GM20431 (cell line): Measurements from ENCODE around the gene ATG7.
"Not testable (repeated sequence)": the region's sequence is repeated elsewhere in the genome, so short reads cannot be mapped to it uniquely, and the experiment has no call there.

Experiments used
- in situ Hi-C: fragments of 300-500 bp; cut with MseI, MboI; formaldehyde crosslinking; loops from one replicate; pipeline ENCODE4 v1.15.0; 2020; ENCODE audit warnings: low sequenced_read_pairs; ENCODE audit not compliant: unreplicated experiment

The ATG7 gene

DNA sequence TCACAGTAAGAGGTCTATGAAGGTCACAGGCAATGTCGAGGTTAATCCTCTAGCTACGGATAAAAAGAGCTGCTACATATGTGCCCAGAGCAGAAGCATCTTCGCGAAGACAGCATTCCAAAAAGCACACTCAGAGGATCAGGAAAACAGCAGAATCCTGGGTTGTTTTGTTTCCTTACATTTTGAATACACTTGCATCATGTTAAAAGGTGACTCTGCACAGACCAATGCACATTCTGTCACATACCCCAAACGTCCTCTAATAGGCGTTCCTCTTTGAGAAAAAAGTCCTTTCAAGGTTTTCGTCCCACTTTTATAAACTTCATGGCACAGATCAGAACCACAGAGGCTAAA lies 318.8 kb downstream of the ATG7 start:
- in situ Hi-C loops, result no loop called here

DNA sequence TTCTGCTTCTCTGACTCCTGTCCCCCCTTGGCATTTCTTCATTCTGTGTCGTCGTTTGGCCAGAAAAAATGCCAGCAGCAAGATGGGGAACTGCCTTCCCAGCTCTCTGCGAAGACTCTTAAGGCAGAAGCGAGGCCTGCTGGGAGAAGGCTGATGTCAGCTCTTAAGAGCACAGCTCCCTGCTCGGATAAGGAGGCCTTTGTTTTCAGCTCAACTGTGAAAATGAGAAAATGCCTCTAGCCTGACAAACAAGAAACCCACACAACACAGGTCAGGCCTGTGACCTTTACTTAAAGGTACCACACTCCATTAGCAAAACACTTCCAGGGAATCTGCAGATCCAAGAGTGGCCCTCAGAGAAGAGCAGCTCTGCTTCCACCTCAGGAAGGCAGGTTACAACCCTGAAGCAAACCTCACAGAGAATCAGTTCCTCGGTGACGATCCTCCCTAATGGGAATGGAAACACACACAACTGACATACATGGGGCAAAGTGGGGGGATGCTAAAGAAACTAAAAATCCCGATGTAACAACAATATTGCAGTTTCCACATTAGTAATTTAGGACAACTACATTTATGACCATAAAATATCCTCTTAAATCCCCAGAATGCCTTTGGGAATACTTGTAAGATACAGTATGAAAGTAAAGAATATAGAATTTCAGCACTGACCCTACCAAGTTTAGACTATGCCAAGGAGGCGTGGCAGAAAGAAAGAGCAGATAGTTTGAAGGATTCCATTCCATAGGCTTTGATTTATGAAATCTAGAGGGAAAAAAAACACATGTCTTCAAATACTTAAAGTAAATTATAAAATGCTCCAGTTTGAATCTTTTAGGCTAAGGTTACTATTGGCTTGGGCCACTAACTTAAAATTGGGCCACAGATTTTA lies 319.4 kb downstream of the ATG7 start:
- in situ Hi-C loops, result no loop called here

DNA sequence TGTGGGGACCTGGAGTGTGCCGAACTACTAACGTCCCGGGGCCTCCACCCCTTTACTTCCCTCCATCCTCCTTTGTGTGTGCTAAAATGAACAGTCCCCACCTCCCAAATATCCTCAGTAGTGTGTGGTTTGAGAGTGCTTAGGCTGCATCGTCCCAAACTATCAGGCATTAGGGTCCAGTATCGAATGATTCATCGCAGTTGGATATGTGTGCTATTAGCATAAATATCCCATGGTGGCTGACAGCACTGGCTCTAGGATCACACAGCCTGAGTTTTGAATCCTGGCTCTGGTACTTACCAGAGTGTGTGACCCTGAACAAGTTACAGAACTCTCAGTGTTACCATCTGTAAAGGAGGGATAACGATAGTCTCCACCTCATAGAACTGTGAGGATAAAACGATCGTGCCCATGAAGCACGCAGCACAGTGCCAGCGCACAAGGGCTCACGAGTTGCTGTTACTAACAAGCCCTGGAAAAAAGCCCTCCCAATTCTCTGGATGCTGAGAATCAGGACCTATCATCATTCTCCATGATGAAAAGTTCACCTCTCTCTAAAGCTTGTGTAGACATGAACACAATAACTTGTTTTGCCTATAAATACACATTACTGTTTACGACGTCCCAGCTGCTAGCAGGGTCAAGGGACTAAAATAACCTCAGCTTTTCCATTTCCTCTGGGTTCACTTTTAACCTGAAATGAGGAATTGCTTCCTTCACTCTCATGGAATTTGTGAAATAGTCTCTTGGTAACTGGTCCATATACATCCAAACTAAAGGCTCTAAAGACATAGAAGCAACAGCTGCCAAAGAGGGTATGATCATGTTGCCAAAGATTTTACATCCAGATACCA lies 320.5 kb downstream of the ATG7 start:
- in situ Hi-C loops, result no loop called here

DNA sequence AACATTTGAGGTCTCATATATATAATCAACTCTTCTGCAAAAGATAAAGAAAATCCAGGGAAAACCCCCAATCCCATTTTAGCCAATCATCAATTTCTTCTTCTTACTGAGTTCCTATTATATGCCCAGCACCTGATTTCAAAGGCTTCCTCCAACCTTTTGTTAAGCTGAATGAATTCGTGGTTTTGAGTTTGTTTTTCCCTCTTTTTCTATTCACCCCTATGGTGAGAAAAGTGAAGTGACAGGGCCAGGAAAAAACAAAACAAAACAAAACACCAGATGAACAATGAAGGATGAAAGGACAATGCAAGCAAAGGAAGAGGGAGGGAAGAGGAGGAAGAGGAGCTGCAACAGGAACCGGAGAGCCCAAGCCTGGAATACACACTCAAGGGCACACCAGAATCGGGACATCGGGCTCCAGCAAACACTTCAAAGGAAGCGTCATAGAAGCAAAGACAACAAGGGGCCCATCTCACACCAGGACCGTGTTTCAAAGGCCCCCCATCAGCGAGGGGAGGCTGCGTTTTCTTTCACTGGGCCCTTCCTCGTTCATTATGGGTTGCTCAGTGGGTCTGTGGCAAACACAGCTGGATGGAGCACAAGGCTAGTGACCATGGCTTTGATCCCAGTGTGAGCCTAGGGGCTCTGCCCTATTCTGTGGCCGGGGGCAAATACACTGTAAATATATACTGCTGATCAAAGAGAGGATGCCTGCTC lies 321.3 kb downstream of the ATG7 start:
- in situ Hi-C loops, result no loop called here

DNA sequence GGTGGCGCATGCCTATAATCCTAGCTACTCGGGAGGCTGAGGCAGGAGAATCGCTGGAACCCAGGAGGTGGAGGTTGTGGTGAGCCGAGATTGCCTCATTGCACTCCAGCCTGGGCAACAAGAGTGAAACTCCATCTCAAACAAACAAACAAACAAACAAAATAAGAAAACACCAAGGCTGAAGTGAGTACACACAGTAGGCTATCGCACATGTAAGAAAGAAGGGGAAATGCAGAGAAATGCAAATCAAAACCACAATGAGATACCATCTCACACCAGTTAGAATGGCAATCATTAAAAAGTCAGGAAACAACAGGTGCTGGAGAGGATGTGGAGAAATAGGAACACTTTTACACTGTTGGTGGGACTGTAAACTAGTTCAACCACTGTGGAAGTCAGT lies 322.8 kb downstream of the ATG7 start:
- in situ Hi-C loops, result not testable (repeated sequence)

DNA sequence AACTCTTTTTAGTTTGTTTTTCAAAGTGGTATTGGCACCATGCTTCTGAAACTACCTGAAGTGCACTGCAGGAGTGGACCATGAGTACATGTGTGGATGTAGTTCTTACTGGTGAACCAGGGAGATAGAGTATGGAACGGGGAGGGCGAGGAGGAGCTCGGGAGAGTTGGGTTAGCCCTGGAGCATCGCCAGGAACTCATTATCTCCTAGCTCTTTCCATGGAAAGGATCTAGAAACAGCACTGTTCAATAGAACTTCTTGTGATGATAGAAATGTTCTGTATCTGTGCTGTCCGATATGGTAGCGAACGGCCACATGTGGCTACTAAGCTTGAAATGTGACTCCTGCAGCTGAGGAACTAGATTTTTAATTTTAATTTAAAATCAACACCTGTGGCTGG lies 324.2 kb downstream of the ATG7 start:
- in situ Hi-C loops, result no loop called here

DNA sequence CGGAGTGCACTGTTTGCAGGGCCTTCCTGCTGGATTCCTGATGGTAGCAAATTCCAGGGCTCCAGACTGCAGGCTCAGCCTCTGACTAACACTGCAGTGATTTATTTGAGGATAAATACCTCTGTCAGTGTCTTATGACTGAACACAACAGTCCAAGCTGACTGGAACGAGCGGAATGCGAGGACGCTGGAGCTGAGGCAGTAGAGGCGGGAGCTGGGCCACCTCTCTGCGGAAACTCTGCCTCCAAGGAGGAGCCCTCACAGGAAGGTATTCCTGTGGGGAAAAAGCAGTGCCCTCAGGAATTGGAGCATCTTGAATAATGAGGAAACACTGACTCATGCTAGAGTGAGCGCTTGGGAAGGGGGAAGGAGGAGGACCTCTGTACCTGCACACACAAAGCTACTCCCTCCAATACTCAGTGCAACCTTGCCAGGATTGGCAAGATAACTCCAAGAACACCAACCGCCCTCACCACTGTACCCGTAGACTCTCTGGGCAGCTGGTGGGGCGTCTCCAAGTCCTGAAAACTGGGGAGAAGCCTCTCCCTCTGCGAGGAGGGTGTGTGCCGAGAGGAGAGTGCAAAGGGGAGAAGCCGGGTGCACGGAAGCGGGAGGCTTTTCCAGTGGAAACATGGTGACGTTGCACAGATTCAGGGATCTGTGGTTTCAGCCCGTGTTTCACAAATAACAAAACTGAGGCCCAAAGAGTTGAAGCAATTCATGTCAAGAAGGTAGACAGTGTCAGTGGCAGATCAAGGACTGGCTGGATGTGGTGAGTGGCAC lies 328.5 kb downstream of the ATG7 start:
- in situ Hi-C loops, result no loop called here

DNA sequence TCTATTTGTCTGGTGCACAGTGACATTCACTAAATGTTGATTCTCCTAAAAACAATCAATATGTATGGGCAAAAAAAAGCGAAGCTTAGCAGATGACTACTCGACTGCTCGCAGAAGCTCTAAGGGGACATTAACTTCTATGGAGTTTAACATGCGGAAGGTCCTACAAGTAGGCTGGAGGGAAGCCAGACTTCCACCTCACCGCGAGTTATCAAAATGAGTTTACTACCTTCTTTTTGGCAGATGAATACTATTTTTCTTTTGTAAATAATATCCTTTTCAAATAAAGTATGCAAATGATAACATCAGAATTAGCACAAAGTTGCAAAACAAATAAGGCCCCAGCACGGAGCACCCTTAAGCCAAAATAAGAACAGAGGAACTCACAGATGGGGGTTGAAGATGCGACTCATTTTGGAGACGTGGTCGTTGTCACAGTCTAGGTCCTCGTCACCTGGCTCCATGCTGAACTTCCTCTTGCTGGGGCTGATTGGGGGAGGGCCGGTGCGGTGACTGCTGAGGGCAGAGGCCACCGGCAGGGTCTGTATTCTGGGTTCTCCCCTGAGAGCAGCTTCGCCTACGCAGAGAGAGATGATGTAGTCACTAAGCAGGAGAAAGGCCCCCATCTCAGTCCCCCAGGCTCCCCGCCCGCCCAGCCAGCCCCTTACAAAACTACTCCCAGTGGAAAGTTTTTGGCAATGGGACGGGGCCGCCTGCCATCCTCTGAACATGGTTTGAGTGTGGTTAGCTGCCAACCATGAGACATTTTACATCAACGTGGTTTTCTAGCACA lies 329.4 kb downstream of the ATG7 start:
- in situ Hi-C loops, result no loop called here

DNA sequence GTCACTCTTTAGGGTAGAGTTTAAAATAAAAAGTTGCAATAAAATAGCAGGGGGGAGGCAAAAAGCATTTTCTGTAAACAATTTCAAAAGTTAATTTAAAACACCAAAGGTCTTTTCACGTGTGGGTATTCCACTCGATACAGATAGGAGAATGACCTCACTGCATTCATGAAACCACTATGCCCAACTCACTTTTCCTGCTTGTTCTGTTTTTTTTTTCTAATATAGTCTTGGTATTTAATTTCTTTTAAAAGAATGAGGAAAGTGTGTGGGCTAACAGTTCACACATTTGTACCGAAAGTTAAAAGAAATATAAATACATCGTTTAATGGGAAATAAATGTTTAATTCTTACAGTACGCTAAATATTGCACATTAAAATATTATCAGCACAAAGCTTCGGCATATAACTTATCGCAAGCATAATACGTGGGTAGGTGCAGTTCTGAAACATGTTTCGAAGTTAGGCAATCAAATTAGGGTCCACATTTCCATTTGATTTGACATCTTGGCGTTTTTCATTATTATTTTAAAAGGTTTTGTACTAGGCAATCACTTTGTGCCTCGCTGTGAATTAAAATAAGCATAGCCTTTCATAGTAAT lies 330.1 kb downstream of the ATG7 start:
- in situ Hi-C loops, result no loop called here

DNA sequence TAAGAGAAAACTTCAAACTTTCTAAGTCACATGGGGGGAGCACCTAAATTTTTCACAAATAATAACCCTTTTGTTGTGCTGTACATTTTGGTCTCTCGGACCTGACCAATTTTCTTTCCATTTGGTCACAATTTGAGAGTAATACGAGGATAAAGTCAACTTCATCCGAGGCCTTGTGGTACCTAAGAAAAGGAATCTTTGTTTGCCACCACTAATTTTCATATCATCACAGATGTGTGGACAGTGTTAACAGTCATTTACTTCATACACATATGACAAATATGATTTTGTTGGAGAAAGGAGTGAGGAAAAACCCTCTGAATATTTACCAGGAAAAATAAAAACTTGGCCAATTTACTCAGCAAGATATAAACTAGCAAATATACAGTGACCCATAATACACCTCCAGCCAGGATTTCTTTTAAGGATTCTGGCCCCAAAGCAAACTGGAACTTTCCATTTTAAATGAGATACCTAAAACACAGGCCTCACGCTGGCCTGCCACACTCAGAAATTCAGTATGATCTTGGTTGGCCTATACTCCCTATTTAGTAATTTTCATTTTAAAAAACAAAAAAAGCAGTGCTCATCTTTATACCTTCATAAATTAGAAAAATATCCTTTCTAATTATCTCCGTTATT lies 330.8 kb downstream of the ATG7 start:
- in situ Hi-C loops, result no loop called here

DNA sequence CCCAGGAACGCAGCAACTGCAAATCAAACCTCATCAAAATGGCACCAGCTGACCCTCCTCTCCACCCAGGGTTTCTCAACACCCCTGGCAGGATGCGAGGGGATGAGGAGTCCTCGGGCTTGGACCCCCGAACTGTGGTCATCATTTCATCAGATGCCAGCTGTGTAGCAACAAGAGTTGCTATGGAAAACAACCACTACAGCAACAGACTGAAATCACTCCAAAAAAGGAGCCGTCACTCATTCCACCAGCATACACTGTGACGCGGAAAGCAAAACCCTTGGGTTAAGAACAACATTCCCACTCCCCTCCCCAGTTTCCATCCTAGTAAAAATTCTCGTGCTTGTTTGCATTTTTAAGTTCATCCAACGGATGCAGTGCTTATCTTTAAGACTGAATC lies 331.4 kb downstream of the ATG7 start:
- in situ Hi-C loops, result no loop called here

DNA sequence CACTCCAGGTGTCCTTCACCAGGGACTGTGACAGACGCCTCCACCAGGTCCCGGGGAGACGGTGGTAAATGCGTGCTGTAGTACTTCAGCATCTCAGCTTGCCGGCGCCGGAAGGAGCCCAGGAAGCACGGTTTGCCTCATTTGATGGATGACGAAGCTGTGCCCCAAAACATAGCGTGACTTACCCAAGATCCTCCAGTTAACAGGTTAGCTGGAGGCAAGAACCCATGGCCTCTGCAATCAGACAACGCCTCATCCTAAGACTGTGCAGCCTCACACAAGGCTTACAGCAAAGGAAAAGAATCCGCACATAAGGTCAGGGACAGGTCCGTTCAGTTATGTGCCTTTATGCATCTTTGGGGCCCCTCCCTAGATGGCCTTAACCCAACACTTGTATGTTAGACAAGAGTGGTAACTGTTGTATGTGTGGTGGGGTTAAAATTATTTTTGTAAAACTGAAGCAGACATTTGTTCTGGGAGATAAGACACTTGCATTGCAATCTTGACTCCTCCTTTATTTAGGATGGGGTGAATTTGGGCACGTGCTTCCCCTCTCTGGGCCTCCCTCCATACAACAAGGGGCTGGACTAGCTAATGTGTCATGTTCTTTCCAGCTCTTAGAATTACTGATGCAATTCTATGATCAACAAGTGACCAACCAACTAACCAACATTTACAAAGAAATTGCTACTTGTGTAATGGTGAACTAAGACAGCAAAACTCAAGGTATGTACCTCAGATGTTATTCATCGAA lies 332.1 kb downstream of the ATG7 start:
- in situ Hi-C loops, result no loop called here

DNA sequence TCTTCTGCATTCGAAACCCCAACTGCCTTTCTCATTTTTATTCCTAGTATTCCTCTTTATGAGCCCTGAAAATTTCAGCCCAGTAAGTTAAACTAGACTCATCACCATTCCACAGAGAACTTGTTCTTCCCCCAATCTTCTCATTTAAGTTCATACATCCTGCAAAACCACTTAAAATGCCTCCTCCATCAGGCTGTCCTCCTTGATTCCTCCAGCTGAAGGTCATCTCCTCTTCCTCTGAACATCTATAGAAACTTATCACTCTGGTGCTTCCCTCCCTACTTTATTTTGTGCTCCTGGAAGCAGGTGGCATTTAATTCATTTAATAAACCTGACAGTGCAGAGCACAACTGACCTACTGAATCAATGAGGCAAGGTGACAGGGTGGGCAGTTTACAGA lies 333.2 kb downstream of the ATG7 start:
- in situ Hi-C loops, result no loop called here

DNA sequence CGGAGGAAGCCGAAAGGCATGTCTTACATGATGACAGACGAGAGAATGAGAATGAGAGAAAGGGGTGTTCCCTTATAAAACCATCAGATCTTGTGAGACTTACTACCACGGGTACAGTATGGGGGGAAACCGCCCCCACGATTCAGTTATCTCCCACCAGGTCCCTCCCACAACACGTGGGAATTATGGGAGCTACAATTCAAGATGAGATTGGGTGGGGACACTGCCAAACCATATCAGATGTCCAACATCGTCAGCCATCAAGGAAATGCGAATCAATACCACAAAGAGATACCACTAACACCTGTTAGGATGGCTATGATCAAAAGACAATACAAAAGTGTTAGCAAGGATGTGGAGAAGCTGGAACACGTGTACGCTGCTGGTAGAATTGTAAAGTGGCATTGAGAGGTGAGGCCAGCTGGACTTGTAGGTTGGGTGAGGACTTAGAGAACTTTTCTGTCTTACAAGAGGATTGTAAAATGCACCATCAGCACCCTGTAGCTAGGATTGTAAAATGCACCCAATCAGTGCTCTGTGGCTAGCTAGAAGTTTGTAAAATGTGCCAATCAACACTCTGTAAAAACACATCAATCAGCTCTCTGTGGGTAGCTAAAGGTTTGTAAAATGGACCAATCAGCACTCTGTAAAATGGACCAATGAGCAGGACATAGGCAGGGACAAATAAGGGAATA lies 334.0 kb downstream of the ATG7 start:
- in situ Hi-C loops, result no loop called here

DNA sequence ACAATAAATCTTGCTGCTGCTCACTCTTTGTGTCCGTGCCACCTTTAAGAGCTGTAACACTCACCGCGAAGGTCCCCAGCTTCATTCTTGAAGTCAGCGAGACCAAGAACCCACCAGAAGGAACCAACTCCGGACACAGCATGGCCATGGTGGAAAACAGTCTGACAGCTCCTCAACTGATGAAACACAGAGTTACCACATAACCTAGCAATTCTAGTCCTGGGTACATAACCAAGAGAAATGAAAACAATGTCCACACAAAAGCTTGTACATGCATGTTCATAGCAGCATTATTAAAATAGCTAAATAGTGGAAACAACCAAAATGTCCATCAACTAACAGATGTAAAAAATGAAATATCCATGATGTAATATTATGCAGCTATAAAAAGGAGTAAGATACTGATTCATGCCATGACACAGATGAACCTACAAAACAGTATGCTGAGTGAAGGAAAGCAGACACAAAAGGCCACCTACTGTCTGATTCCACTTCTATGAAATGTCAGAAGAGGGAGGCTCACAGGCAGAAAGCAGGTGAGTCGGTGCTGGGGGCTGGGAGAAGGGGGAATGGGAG lies 334.8 kb downstream of the ATG7 start:
- in situ Hi-C loops, result no loop called here
